ENCODE measurements around the gene LRMDA. TPM values are rescaled to one million over a fixed set of nuclear protein-coding genes. Genes with fewer than 3 reads are reported as not detected.

The LRMDA gene
- total RNA-seq, 1 experiment from 2014 or later, result 1.2 TPM

DNA sequence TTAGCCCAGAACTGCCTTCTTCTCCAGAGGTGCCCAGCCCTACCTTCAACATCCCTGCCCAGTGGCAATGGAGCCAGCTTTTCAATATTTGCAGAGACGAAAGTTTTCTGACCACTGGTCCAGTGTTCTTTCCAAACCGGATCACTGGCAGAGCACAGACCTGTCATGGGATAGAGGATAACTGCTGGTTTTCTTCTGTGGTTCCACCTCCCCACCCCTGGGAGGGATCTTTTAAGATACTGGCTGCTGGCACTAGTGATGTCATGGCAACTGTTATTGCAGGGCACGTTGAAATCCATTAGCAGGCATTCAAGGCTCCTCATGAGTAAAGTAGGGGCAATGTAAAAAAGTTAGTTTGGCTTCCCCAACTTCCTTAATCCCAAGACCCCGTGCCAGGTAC lies 387.1 kb downstream of the LRMDA start:
- no peak overlapping the region for H3K4me3 ChIP-seq (ENCODE audit: low read length)
- H3K79me2 ChIP-seq (ENCODE audit: low read length), result no peaks in the 10 kb centered on the region
- H3K36me3 ChIP-seq (ENCODE audit: low read depth, low read length), result no peaks in the 10 kb centered on the region
- H3K4me2 ChIP-seq (ENCODE audit: low read length), result no peak overlapping the region
- TF ChIP-seq CTCF (conservative IDR thresholded peaks at IDR 0.05; ENCODE audit: low read depth, low read length) (no peak), EZH2phosphoT487 (IDR thresholded peaks at IDR 0.05; ENCODE audit: borderline replicate concordance, low read length) (no peak), EZH2 (IDR thresholded peaks at IDR 0.05; ENCODE audit: low read length, unreplicated experiment) (no peak)
- H3K9me2 ChIP-seq (replicated peaks; ENCODE audit: low read length), result 0 out of 2 replicates have a peak, but pooled peaks cover 9% of the 10 kb centered on the region
- H3K4me1 ChIP-seq (ENCODE audit: insufficient read depth, low read length), result peaks cover 8% of the 10 kb centered on the region
- H3F3A ChIP-seq (ENCODE audit: low read length, unreplicated experiment), result no peaks in the 10 kb centered on the region
- DNase-seq, result no peak
- peaks cover 14% of the 10 kb centered on the region for H3K27me3 ChIP-seq (ENCODE audit: low read length)
- no peak overlapping the region for H3K9ac ChIP-seq (ENCODE audit: low read length)
- ATAC-seq, result no peak
- ChIA-PET CTCF (no interaction called here), POLR2A (ENCODE audit: unreplicated experiment) (no interaction called here)
- H3K9me3 ChIP-seq (ENCODE audit: low read length), result no peaks in the 10 kb centered on the region
- BruUV-seq (replicated peaks), result no TSS peak
- H3K27ac ChIP-seq (ENCODE audit: low read length), result no peak overlapping the region
- no peak overlapping the region for H2AFZ ChIP-seq (ENCODE audit: low read length)
- H4K20me1 ChIP-seq (ENCODE audit: low read length), result no peaks in the 10 kb centered on the region
- intact Hi-C loops (cut with micrococcal nuclease), result no loop called here

GRCh38 chr10:75825235-75825634 lies 393.8 kb downstream of the LRMDA start:
- no peak for TF ChIP-seq EZH2phosphoT487 (IDR thresholded peaks at IDR 0.05; ENCODE audit: borderline replicate concordance, low read length)
- no peak for TF ChIP-seq CTCF (conservative IDR thresholded peaks at IDR 0.05; ENCODE audit: low read depth, low read length)
- no peak for TF ChIP-seq EZH2 (IDR thresholded peaks at IDR 0.05; ENCODE audit: low read length, unreplicated experiment)
- Histone ChIP-seq H3K9ac (ENCODE audit: low read length) (no peak overlapping the region), H3K9me2 (replicated peaks; ENCODE audit: low read length) (0 out of 2 replicates have a peak, but pooled peaks cover under 1% of the 10 kb centered on the region), H3K27me3 (ENCODE audit: low read length) (peaks cover 36% of the 10 kb centered on the region), H3K36me3 (ENCODE audit: low read depth, low read length) (no peaks in the 10 kb centered on the region), H3K79me2 (ENCODE audit: low read length) (no peaks in the 10 kb centered on the region), H3F3A (ENCODE audit: low read length, unreplicated experiment) (no peaks in the 10 kb centered on the region), H2AFZ (ENCODE audit: low read length) (no peak overlapping the region), H3K27ac (ENCODE audit: low read length) (no peak overlapping the region), H3K4me1 (ENCODE audit: insufficient read depth, low read length) (peaks cover 4% of the 10 kb centered on the region), H4K20me1 (ENCODE audit: low read length) (no peaks in the 10 kb centered on the region), H3K4me3 (ENCODE audit: low read length) (no peak overlapping the region), H3K4me2 (ENCODE audit: low read length) (no peak overlapping the region), H3K9me3 (ENCODE audit: low read length) (no peaks in the 10 kb centered on the region)
- POLR2A ChIA-PET (ENCODE audit: unreplicated experiment), result interaction anchor here (0.6 kb wide), 1 partner anchor 105 kb away, joined by 4 read pairs; no protein-coding TSS in a partner anchor
- no TSS peak for BruUV-seq (replicated peaks)
- no peak for ATAC-seq
- intact Hi-C loops (cut with micrococcal nuclease), result no loop called here
- no peak for DNase-seq
- CTCF ChIA-PET, result no interaction called here

GRCh38 chr10:75825661-75826060 lies 394.2 kb downstream of the LRMDA start:
- Histone ChIP-seq H3K9me2 (replicated peaks; ENCODE audit: low read length) (no peaks in the 10 kb centered on the region), H3K36me3 (ENCODE audit: low read depth, low read length) (no peaks in the 10 kb centered on the region), H2AFZ (ENCODE audit: low read length) (no peak overlapping the region), H3K9ac (ENCODE audit: low read length) (no peak overlapping the region), H3K4me3 (ENCODE audit: low read length) (no peak overlapping the region), H3K27me3 (ENCODE audit: low read length) (peaks cover 36% of the 10 kb centered on the region), H3K9me3 (ENCODE audit: low read length) (no peaks in the 10 kb centered on the region), H4K20me1 (ENCODE audit: low read length) (no peaks in the 10 kb centered on the region), H3F3A (ENCODE audit: low read length, unreplicated experiment) (no peaks in the 10 kb centered on the region), H3K27ac (ENCODE audit: low read length) (no peak overlapping the region), H3K4me1 (ENCODE audit: insufficient read depth, low read length) (no peaks in the 10 kb centered on the region), H3K79me2 (ENCODE audit: low read length) (no peaks in the 10 kb centered on the region), H3K4me2 (ENCODE audit: low read length) (no peak overlapping the region)
- DNase-seq (no peak), ATAC-seq (no peak)
- ChIA-PET CTCF (no interaction called here), POLR2A (ENCODE audit: unreplicated experiment) (no interaction called here)
- intact Hi-C loops (cut with micrococcal nuclease), result no loop called here
- BruUV-seq (replicated peaks), result no TSS peak
- TF ChIP-seq EZH2phosphoT487 (IDR thresholded peaks at IDR 0.05; ENCODE audit: borderline replicate concordance, low read length) (no peak), EZH2 (IDR thresholded peaks at IDR 0.05; ENCODE audit: low read length, unreplicated experiment) (no peak), CTCF (conservative IDR thresholded peaks at IDR 0.05; ENCODE audit: low read depth, low read length) (no peak)
